GM18873 (cell line): Measurements from ENCODE around the gene SHISA9.

ENCODE experiments used
- ATAC-seq: cut with Tn5 transposase; IDR thresholded peaks from one replicate; pipeline ENCODE4 v1.9.1; 2021; ENCODE audit warnings: mild to moderate bottlenecking, moderate library complexity, moderate number of reproducible peaks; ENCODE audit not compliant: unreplicated experiment, low FRiP score

Gene SHISA9

GRCh38 chr16:12942861-12943260 lies 41.5 kb downstream of the SHISA9 start:
- ATAC-seq: no peak

- no peak for ATAC-seq
These were observed 42.9 kb downstream of the SHISA9 start for GRCh38 chr16:12944300-12944699.

GRCh38 chr16:12951392-12951791 lies 50.0 kb downstream of the SHISA9 start:
- ATAC-seq: no peak

GRCh38 chr16:12951976-12952375 lies 50.6 kb downstream of the SHISA9 start:
- no peak for ATAC-seq

- ATAC-seq: no peak
These were observed 57.0 kb downstream of the SHISA9 start for GRCh38 chr16:12958366-12958765.

GRCh38 chr16:12959072-12959471 lies 57.7 kb downstream of the SHISA9 start:
- no peak for ATAC-seq

GRCh38 chr16:12961626-12962025 lies 60.2 kb downstream of the SHISA9 start:
- no peak for ATAC-seq

GRCh38 chr16:12964461-12964860 lies 63.1 kb downstream of the SHISA9 start:
- ATAC-seq: no peak

- no peak for ATAC-seq
These were observed 63.9 kb downstream of the SHISA9 start for GRCh38 chr16:12965274-12965804.

GRCh38 chr16:12971241-12971640 lies 69.8 kb downstream of the SHISA9 start:
- ATAC-seq: no peak

- ATAC-seq: no peak
These were observed 70.8 kb downstream of the SHISA9 start for GRCh38 chr16:12972246-12972645.

GRCh38 chr16:12975766-12976165 lies 74.4 kb downstream of the SHISA9 start:
- no peak for ATAC-seq

- ATAC-seq: no peak
These were observed 75.1 kb downstream of the SHISA9 start for GRCh38 chr16:12976496-12976895.

GRCh38 chr16:12976936-12977335 lies 75.5 kb downstream of the SHISA9 start:
- ATAC-seq: no peak

GRCh38 chr16:12985516-12985915 lies 84.1 kb downstream of the SHISA9 start:
- ATAC-seq: no peak

GRCh38 chr16:12988071-12988470 lies 86.7 kb downstream of the SHISA9 start:
- no peak for ATAC-seq

- no peak for ATAC-seq
These were observed 90.7 kb downstream of the SHISA9 start for GRCh38 chr16:12992066-12992465.

- no peak for ATAC-seq
These were observed 93.0 kb downstream of the SHISA9 start for GRCh38 chr16:12994402-12994801.

GRCh38 chr16:12995721-12996372 lies 94.4 kb downstream of the SHISA9 start:
- no peak for ATAC-seq

GRCh38 chr16:12998361-12999085 lies 97.1 kb downstream of the SHISA9 start:
- no peak for ATAC-seq

GRCh38 chr16:12999368-12999767 lies 98.0 kb downstream of the SHISA9 start:
- no peak for ATAC-seq

- no peak for ATAC-seq
These were observed 104.4 kb downstream of the SHISA9 start for GRCh38 chr16:13005721-13006247.
